Smooth muscle cell (in vitro differentiated cells): ENCODE results near the gene TTYH1. TPM values are rescaled to one million over a fixed set of nuclear protein-coding genes. Genes with fewer than 3 reads are reported as not detected.
A peak's percentile ranks its signal among the peaks of the same experiment; 100 is the strongest.
"Not testable (repeated sequence)": the region's sequence is repeated elsewhere in the genome, so short reads cannot be mapped to it uniquely, and the experiment has no call there.

Source experiments
- DNase-seq: peaks from one replicate; lab custom pipeline; 2025; ENCODE audit not compliant: unreplicated experiment; lab: John Stamatoyannopoulos, UW
- H2AFZ ChIP-seq: fragments of 200-600 bp; sonication (generic); 2 replicates; pipeline ENCODE4 v1.6.0; 2016; ENCODE audit warnings: antibody characterized with exemption, low read depth, mild to moderate bottlenecking
- H3F3A ChIP-seq: fragments of 200-600 bp; sonication (generic); 2 replicates; pipeline ENCODE4 v1.6.0; 2017; ENCODE audit warnings: antibody characterized with exemption, low read depth
- H3K27ac ChIP-seq: fragments of 200-600 bp; sonication (generic); 2 replicates; pipeline ENCODE4 v1.5.1; 2016; ENCODE audit warnings: low read depth, mild to moderate bottlenecking
- H3K27me3 ChIP-seq: fragments of 200-600 bp; sonication (generic); 2 replicates; pipeline ENCODE4 v1.6.1; 2016; ENCODE audit warnings: low read depth, mild to moderate bottlenecking
- H3K36me3 ChIP-seq: fragments of 200-600 bp; sonication (generic); 2 replicates; pipeline ENCODE4 v1.5.1; 2016; ENCODE audit warnings: low read depth
- H3K4me1 ChIP-seq: fragments of 200-600 bp; sonication (generic); 2 replicates; pipeline ENCODE4 v1.5.1; 2016; ENCODE audit warnings: low read depth
- H3K4me2 ChIP-seq: fragments of 200-600 bp; sonication (generic); 2 replicates; pipeline ENCODE4 v1.6.0; 2016; ENCODE audit warnings: mild to moderate bottlenecking
- H3K4me3 ChIP-seq: fragments of 200-600 bp; sonication (generic); 2 replicates; pipeline ENCODE4 v1.5.1; 2016; ENCODE audit warnings: mild to moderate bottlenecking
- H3K79me2 ChIP-seq: fragments of 200-600 bp; sonication (generic); 2 replicates; pipeline ENCODE4 v1.6.0; 2016; ENCODE audit warnings: low read depth, mild to moderate bottlenecking
- H3K9ac ChIP-seq: fragments of 200-600 bp; sonication (generic); 2 replicates; pipeline ENCODE4 v1.6.0; 2016; ENCODE audit warnings: low read depth
- H3K9me3 ChIP-seq: fragments of 200-600 bp; sonication (generic); replicated peaks from 2 replicates; pipeline ENCODE4 v1.5.1; 2016; ENCODE audit warnings: low read depth
- H4K20me1 ChIP-seq: fragments of 200-600 bp; sonication (generic); 2 replicates; pipeline ENCODE4 v1.6.0; 2016; ENCODE audit warnings: low read depth
- WGBS: methylation state at CpG from one replicate; pipeline ENCODE4 v1.1.7; 2016; ENCODE audit warnings: low lambda C conversion rate; 5-methylcytosine and 5-hydroxymethylcytosine counted together
- polyA plus RNA-seq: library from polyadenylated mRNA; unstranded; fragments of >200 nt; fragmentation: Nextera tagmentation; extraction: Ambion mirVana; gene quantifications from 2 replicates; pipeline ENCODE4 v1.2.1, GENCODE V29; 2016
- total RNA-seq: library from RNA; depleted of rRNA; stranded (reverse); fragments of >200 nt; gene quantifications from 2 replicates; pipeline ENCODE4 v1.2.3, GENCODE V29; 2014
- TF ChIP-seq, protein P1 (sequence below): fragments of 200-600 bp; sonication (generic); IDR thresholded peaks from 2 replicates; pipeline ENCODE4 v1.5.1; 2017; ENCODE audit warnings: borderline replicate concordance, mild to moderate bottlenecking, antibody characterized with exemption; ENCODE audit not compliant: insufficient read depth, poor library complexity, severe bottlenecking

TTYH1 gene
- total and polyA plus RNA-seq, 2 experiments from 2014 or later: 0.40 to 0.65 TPM

DNA sequence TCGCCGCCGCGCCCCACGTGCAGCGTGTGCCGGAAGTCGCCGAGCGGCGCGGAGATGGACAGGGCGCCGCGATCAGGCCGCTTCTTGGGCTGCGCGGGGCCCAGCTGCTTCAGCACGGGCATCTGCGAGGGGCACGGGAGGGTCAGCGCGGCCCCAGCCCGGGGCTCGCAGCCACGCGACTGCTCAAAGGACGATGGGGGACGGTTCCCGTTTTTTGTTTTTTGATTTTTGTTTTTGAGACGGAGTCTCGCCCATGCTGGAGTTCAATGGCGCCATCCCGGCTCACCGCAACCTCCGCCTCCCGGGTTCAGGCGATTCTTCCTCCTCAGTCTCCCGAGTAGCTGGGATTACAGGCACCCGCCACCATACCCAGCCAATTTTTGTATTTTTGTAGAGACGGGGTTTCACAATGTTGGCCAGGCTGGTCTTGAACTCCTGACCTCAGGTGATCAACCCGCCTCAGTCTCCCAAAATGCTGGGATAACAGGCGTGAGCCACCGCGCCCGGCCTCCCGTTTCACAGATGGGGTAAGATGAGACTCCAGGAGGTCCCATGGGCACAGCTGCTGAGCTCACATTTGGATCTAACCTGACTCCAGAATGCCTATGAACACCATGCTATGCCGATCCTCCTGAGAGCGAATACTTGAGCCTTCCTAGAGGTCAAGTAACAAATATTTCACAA, 50.3 kb downstream of the TTYH1 start:
- Histone ChIP-seq H3K4me3 (no peak overlapping the region), H2AFZ (no peak overlapping the region), H3K9me3 (no peaks in the 10 kb centered on the region), H3K27ac (no peak overlapping the region), H4K20me1 (peaks cover 41% of the 10 kb centered on the region), H3K27me3 (no peaks in the 10 kb centered on the region), H3F3A (peaks cover 29% of the 10 kb centered on the region), H3K36me3 (no peaks in the 10 kb centered on the region), H3K4me1 (peaks cover under 1% of the 10 kb centered on the region), H3K79me2 (peaks cover 10% of the 10 kb centered on the region), H3K9ac (no peak overlapping the region), H3K4me2 (no peak overlapping the region)
- TF ChIP-seq, protein P1, sequence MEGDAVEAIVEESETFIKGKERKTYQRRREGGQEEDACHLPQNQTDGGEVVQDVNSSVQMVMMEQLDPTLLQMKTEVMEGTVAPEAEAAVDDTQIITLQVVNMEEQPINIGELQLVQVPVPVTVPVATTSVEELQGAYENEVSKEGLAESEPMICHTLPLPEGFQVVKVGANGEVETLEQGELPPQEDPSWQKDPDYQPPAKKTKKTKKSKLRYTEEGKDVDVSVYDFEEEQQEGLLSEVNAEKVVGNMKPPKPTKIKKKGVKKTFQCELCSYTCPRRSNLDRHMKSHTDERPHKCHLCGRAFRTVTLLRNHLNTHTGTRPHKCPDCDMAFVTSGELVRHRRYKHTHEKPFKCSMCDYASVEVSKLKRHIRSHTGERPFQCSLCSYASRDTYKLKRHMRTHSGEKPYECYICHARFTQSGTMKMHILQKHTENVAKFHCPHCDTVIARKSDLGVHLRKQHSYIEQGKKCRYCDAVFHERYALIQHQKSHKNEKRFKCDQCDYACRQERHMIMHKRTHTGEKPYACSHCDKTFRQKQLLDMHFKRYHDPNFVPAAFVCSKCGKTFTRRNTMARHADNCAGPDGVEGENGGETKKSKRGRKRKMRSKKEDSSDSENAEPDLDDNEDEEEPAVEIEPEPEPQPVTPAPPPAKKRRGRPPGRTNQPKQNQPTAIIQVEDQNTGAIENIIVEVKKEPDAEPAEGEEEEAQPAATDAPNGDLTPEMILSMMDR: no peak
- WGBS: 93% methylated on average over 45 of the region's 49 CpGs
- DNase-seq: no peak

DNA sequence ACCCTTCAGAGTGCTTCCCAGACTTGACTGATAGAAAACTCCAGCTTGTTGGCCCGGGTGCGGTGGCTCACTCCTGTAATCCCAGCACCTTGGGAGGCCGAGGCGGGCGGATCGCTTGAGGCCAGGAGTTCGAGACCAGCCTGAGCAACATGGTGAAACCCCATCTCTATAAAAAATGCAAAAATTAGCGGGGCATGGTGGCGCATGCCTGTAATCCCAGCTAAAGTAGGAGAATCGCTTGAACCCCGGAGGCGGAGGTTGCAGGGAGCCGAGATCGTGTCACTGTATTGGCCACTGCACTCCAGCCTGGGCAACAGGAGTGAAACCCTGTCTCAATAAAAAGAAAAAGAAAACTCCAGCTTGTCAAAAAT, 50.8 kb downstream of the TTYH1 start:
- peaks cover 15% of the 10 kb centered on the region for H3K79me2 ChIP-seq
- peaks cover 30% of the 10 kb centered on the region for H3F3A ChIP-seq
- DNase-seq, H3K4me3 ChIP-seq, H3K4me1 ChIP-seq, H3K9ac ChIP-seq, H3K27me3 ChIP-seq, H3K36me3 ChIP-seq, H3K9me3 ChIP-seq, H2AFZ ChIP-seq, H3K4me2 ChIP-seq, H3K27ac ChIP-seq: not testable (repeated sequence)
- 98% methylated on average over 14 of the region's 14 CpGs for WGBS
- H4K20me1 ChIP-seq: peaks cover 38% of the 10 kb centered on the region

DNA sequence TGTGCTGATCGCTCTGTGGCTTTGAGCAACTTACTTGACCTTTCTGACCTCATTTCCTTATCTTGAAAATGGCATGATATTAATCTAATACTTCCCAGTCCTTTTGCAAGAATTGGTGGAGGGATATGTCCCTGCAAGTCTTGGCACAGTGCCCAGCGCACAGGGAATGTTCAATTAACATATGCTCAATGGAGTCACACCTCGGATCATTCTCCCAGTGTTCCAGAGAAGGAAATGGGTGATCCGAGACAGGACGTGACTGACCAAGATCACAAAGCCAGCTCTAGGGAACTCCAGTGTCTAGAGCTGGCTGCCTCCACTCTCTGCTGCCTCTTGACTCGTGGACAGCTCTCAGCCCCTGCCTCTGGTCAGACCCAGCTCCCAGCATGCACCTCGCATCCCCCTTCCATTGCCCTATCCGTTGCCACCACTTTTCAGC, 54.3 kb downstream of the TTYH1 start:
- no peaks in the 10 kb centered on the region for H3K36me3 ChIP-seq
- TF ChIP-seq, protein P1: no peak
- no peak overlapping the region for H2AFZ ChIP-seq
- WGBS: 76% methylated on average over 8 of the region's 8 CpGs
- H3K9me3 ChIP-seq: no peaks in the 10 kb centered on the region
- no peak overlapping the region for H3K27ac ChIP-seq
- H3F3A ChIP-seq: peaks cover 25% of the 10 kb centered on the region
- H3K9ac ChIP-seq: no peak overlapping the region
- H4K20me1 ChIP-seq: peaks cover 18% of the 10 kb centered on the region
- H3K79me2 ChIP-seq: peaks cover 21% of the 10 kb centered on the region
- DNase-seq: no peak
- H3K27me3 ChIP-seq: no peaks in the 10 kb centered on the region
- H3K4me1 ChIP-seq: peaks cover 11% of the 10 kb centered on the region
- no peak overlapping the region for H3K4me2 ChIP-seq
- H3K4me3 ChIP-seq: no peak overlapping the region

DNA sequence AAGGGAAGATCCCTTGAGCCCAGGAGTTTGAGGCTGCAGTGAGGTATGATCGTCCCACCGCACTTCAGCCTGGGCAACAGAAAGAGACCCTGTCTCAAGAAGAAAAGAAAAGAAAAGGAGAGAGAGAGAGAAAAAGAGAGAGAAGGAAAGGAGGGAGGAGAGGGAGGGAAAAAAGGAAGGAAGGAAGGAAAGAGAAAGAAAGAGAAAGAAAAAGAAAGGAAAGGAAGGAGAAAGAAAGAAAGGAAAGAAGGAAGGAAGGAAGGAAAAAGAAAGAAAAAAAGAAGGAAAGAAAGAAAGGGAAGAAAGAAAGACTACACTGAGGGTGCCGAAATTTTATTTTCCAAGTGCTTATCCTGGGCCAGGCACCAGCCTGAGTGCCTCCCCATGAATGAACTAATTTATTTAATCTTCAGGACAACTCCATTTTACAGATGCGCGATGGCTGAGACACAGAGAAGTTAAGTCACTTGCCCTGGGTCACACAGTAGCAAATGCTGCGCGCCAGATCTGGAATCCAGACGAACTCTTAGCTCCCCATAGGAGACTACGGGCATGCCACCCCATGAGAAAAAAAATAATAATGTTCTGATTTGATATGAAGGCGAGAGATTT, 55.1 kb downstream of the TTYH1 start:
- DNase-seq: no peak
- H3K4me1 ChIP-seq: peaks cover 11% of the 10 kb centered on the region
- peaks cover 21% of the 10 kb centered on the region for H3K79me2 ChIP-seq
- H2AFZ ChIP-seq: no peak overlapping the region
- H3K36me3 ChIP-seq: no peaks in the 10 kb centered on the region
- H3K27ac ChIP-seq: peak overlapping the region; percentile 61
- H3K27me3 ChIP-seq: no peaks in the 10 kb centered on the region
- peaks cover 25% of the 10 kb centered on the region for H3F3A ChIP-seq
- peak overlapping the region; percentile 93 for H3K4me2 ChIP-seq
- WGBS: 86% methylated on average over 10 of the region's 10 CpGs
- TF ChIP-seq, protein P1: no peak
- no peaks in the 10 kb centered on the region for H3K9me3 ChIP-seq
- peak overlapping the region; percentile 87 for H3K9ac ChIP-seq
- H4K20me1 ChIP-seq: peaks cover 18% of the 10 kb centered on the region
- H3K4me3 ChIP-seq: peak overlapping the region; percentile 65
